GM21576 (cell line): Measurements from ENCODE around the gene MGST3.
"Not testable (repeated sequence)": the region's sequence is repeated elsewhere in the genome, so short reads cannot be mapped to it uniquely, and the experiment has no call there.

ENCODE experiments used
- ATAC-seq: cut with Tn5 transposase; IDR thresholded peaks from one replicate; pipeline ENCODE4 v1.9.1; 2021; ENCODE audit warnings: mild to moderate bottlenecking, moderate library complexity; ENCODE audit not compliant: unreplicated experiment

The MGST3 gene

GRCh38 chr1:165695031-165695430, 64.0 kb downstream of the MGST3 start:
- no peak for ATAC-seq

- ATAC-seq: no peak
These were observed 65.6 kb downstream of the MGST3 start for GRCh38 chr1:165696625-165697100.

GRCh38 chr1:165697491-165697880, 66.5 kb downstream of the MGST3 start:
- ATAC-seq: no peak

- peak; percentile 91 for ATAC-seq
These were observed 67.1 kb downstream of the MGST3 start, which contains the start of gene ALDH9A1 for GRCh38 chr1:165697881-165698760. Gene ALDH9A1, minus strand, starts transcription at chr1:165698562. Its CDS starts 4 bp downstream, at chr1:165698558.

GRCh38 chr1:165698761-165699052, 67.7 kb downstream of the MGST3 start:
- no peak for ATAC-seq

GRCh38 chr1:165699577-165699976, 68.5 kb downstream of the MGST3 start:
- no peak for ATAC-seq

- ATAC-seq: not testable (repeated sequence)
These were observed 70.9 kb downstream of the MGST3 start for GRCh38 chr1:165701922-165702321.

GRCh38 chr1:165703648-165704047, 72.6 kb downstream of the MGST3 start:
- no peak for ATAC-seq
